PC-3 (cell line): Measurements from ENCODE around the gene NAALADL1. TPM values are rescaled to one million over a fixed set of nuclear protein-coding genes. Genes with fewer than 3 reads are reported as not detected.

Source experiments
- ATAC-seq: fragments of 200-7000 bp; cut with Tn5 transposase; 2 replicates; pipeline ENCODE4 v1.9.1; 2020; ENCODE audit warnings: mild to moderate bottlenecking, moderate library complexity
- BruUV-seq: library from RNA; stranded (reverse); fragments of 400-500 nt; replicated peaks from 2 replicates; lab custom pipeline; 2021; lab: Mats Ljungman, UMichigan
- CTCF ChIA-PET: fragments of 300-600 bp; sonication (Branson Sonifier 250); formaldehyde crosslinking; loops from one replicate; lab custom pipeline; 2022; ENCODE audit warnings: antibody characterized with exemption; lab: Charles Lee
- POLR2A ChIA-PET: fragments of 300-600 bp; sonication (Branson Sonifier 250); formaldehyde crosslinking; loops from one replicate; lab custom pipeline; 2022; ENCODE audit warnings: antibody characterized with exemption; ENCODE audit not compliant: unreplicated experiment; lab: Charles Lee
- DNase-seq: peaks from one replicate; pipeline ENCODE4 v3.0.0-alpha.2; 2015
- H2AFZ ChIP-seq: fragments of 300-600 bp; sonication (generic); 2 replicates; pipeline ENCODE4 v1.6.0; 2016; ENCODE audit warnings: antibody characterized with exemption, low read length
- H3F3A ChIP-seq: fragments of 300-600 bp; sonication (generic); one replicate; pipeline ENCODE4 v1.6.0; 2017; ENCODE audit warnings: antibody characterized with exemption, low read length, control low read depth, mild to moderate bottlenecking; ENCODE audit not compliant: unreplicated experiment
- H3K27ac ChIP-seq: fragments of 300-600 bp; sonication (generic); 2 replicates; pipeline ENCODE4 v1.5.1; 2016; ENCODE audit warnings: mild to moderate bottlenecking, low read length
- H3K27me3 ChIP-seq: fragments of 300-600 bp; sonication (generic); 2 replicates; pipeline ENCODE4 v1.6.1; 2016; ENCODE audit warnings: low read length, mixed read lengths
- H3K36me3 ChIP-seq: fragments of 300-600 bp; sonication (generic); 2 replicates; pipeline ENCODE4 v1.6.1; 2016; ENCODE audit warnings: low read depth, mixed run types, low read length, mixed read lengths
- H3K4me1 ChIP-seq: fragments of 300-600 bp; sonication (generic); 2 replicates; pipeline ENCODE4 v1.5.1; 2016; ENCODE audit warnings: low read length; ENCODE audit not compliant: insufficient read depth
- H3K4me2 ChIP-seq: fragments of 300-600 bp; sonication (generic); 2 replicates; pipeline ENCODE4 v1.6.0; 2016; ENCODE audit warnings: low read length
- H3K4me3 ChIP-seq: fragments of 300-600 bp; sonication (generic); 2 replicates; pipeline ENCODE4 v1.5.1; 2016; ENCODE audit warnings: mild to moderate bottlenecking, low read length, mixed read lengths
- H3K79me2 ChIP-seq: fragments of 300-600 bp; sonication (generic); 2 replicates; pipeline ENCODE4 v1.6.1; 2017; ENCODE audit warnings: low read length, mixed read lengths
- H3K9ac ChIP-seq: fragments of 300-600 bp; sonication (generic); 2 replicates; pipeline ENCODE4 v1.6.0; 2016; ENCODE audit warnings: mild to moderate bottlenecking, low read length
- H3K9me2 ChIP-seq: fragments of 300-600 bp; sonication (generic); replicated peaks from 2 replicates; pipeline ENCODE4 v1.6.1; 2016; ENCODE audit warnings: mixed run types, low read length, mixed read lengths
- H3K9me3 ChIP-seq: fragments of 300-600 bp; sonication (generic); 2 replicates; pipeline ENCODE4 v1.6.1; 2016; ENCODE audit warnings: low read length, mixed read lengths
- H4K20me1 ChIP-seq: fragments of 300-600 bp; sonication (generic); 2 replicates; pipeline ENCODE4 v1.6.1; 2016; ENCODE audit warnings: low read length, mixed read lengths
- EZH2 ChIP-seq: fragments of 300-600 bp; sonication (generic); IDR thresholded peaks from one replicate; pipeline ENCODE4 v1.6.1; 2017; ENCODE audit warnings: antibody characterized with exemption, mild to moderate bottlenecking, low read length; ENCODE audit not compliant: unreplicated experiment
- EZH2phosphoT487 ChIP-seq: fragments of 300-600 bp; sonication (generic); IDR thresholded peaks from 2 replicates; pipeline ENCODE4 v1.6.1; 2018; ENCODE audit warnings: mild to moderate bottlenecking, antibody characterized with exemption, low read length, borderline replicate concordance
- intact Hi-C: fragments of 100-400 bp; cut with micrococcal nuclease; formaldehyde crosslinking; loops from 2 replicates; pipeline ENCODE4 v1.9.0; 2023
- total RNA-seq: library from RNA; depleted of rRNA; stranded (reverse); fragments of >200 nt; gene quantifications from 2 replicates; pipeline ENCODE4 v1.2.3, GENCODE V29; 2014
- TF ChIP-seq, protein P1 (sequence below): fragments of 300-600 bp; sonication (generic); conservative IDR thresholded peaks from 2 replicates; pipeline ENCODE4 v1.5.1; 2017; ENCODE audit warnings: antibody characterized with exemption, low read depth, mild to moderate bottlenecking, low read length

NAALADL1 gene
- total RNA-seq, 1 experiment from 2014 or later, result 0.47 TPM

DNA sequence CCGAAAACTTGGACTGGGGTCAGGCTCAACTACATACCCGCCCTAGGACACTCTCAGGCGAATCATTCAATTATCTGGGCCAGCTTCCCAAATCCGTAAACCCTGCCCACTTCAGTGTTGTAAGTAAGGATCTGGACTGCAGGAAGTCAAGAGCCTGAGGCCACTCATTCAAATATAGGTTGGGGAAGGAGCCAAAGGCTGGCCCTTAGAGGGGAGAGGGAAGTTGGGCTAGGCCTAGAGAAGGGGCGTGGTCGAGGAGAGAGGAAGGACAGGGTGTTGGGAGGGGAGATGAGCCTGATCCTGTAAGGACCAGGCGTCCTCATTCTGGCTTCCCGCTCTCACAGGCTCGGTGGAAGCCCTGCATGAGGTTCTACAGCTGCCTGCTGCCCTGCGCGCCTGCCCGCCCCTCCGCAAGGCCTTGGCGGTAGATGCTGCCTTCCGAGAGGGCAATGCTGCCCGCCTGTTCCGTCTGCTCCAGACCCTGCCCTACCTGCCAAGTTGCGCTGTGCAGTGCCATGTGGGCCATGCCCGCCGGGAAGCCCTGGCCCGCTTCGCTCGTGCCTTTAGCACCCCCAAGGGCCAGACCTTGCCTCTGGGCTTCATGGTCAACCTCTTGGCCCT, 14.4 kb downstream of the NAALADL1 start:
- H3K9me3 ChIP-seq, result no peaks in the 10 kb centered on the region
- ATAC-seq (peak; percentile 9), DNase-seq (peak; percentile 84)
- no peak overlapping the region for H3K9ac ChIP-seq
- H3K27me3 ChIP-seq, result no peaks in the 10 kb centered on the region
- peak overlapping the region; percentile 97; the same call in 1 of the 2 replicates for H3K4me3 ChIP-seq
- H3F3A ChIP-seq, result peaks cover 3% of the 10 kb centered on the region
- ChIA-PET POLR2A (no interaction called here), CTCF (no interaction called here)
- peak overlapping the region; percentile 43 for H3K27ac ChIP-seq
- TF ChIP-seq, protein P1, sequence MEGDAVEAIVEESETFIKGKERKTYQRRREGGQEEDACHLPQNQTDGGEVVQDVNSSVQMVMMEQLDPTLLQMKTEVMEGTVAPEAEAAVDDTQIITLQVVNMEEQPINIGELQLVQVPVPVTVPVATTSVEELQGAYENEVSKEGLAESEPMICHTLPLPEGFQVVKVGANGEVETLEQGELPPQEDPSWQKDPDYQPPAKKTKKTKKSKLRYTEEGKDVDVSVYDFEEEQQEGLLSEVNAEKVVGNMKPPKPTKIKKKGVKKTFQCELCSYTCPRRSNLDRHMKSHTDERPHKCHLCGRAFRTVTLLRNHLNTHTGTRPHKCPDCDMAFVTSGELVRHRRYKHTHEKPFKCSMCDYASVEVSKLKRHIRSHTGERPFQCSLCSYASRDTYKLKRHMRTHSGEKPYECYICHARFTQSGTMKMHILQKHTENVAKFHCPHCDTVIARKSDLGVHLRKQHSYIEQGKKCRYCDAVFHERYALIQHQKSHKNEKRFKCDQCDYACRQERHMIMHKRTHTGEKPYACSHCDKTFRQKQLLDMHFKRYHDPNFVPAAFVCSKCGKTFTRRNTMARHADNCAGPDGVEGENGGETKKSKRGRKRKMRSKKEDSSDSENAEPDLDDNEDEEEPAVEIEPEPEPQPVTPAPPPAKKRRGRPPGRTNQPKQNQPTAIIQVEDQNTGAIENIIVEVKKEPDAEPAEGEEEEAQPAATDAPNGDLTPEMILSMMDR, result no peak
- no TSS peak for BruUV-seq
- peak overlapping the region; percentile 98 for H3K4me2 ChIP-seq
- H4K20me1 ChIP-seq, result peaks cover 5% of the 10 kb centered on the region; the same call in 1 of the 2 replicates
- no peaks in the 10 kb centered on the region for H3K9me2 ChIP-seq
- peaks cover 16% of the 10 kb centered on the region for H3K36me3 ChIP-seq
- intact Hi-C loops, result loop anchor here (2.0 kb wide), 1 partner anchor 41 kb away; the partner anchor contains the start of genes CDCA5 and ZFPL1
- H3K79me2 ChIP-seq, result peaks cover 35% of the 10 kb centered on the region
- H3K4me1 ChIP-seq, result peaks cover 35% of the 10 kb centered on the region
- H2AFZ ChIP-seq, result no peak overlapping the region

DNA sequence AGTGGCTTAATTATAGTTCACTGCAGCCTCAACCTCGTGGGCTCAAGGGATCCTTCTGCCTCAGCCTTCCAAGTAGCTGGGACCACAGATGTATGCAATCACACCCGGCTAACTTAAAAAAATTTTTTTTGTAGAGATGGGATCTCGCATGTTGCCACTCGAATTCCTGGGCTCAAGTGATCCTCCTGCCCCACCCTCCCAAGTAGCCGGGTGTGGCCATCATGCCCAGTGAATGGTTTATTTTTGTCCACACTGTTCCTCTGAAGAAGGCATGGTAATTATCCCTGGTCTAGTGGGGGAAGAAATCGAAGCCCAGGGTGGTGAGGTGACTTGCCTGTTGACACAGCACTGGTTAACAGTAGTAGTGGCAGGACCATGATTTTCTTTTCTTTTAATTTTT, 15.5 kb downstream of the NAALADL1 start:
- Histone ChIP-seq H3K9me3 (no peaks in the 10 kb centered on the region), H3K79me2 (peaks cover 35% of the 10 kb centered on the region), H2AFZ (no peak overlapping the region), H3K27ac (peak overlapping the region; percentile 43), H3K36me3 (peaks cover 16% of the 10 kb centered on the region), H3K9ac (0 out of 2 replicates have a peak overlapping the region, but pooled peaks have one; percentile 85), H3K4me1 (peaks cover 35% of the 10 kb centered on the region), H3F3A (peaks cover 3% of the 10 kb centered on the region), H3K9me2 (no peaks in the 10 kb centered on the region), H3K4me2 (peak overlapping the region; percentile 98), H3K4me3 (peak overlapping the region; percentile 97), H3K27me3 (no peaks in the 10 kb centered on the region), H4K20me1 (peaks cover 5% of the 10 kb centered on the region; the same call in 1 of the 2 replicates)
- DNase-seq (peak; percentile 38), ATAC-seq (no peak)
- ChIA-PET POLR2A (no interaction called here), CTCF (no interaction called here)
- no TSS peak for BruUV-seq
- intact Hi-C loops, result loop anchor here (2.0 kb wide), 1 partner anchor 42 kb away; the partner anchor contains the start of genes CDCA5 and ZFPL1
- no peak for TF ChIP-seq EZH2phosphoT487

DNA sequence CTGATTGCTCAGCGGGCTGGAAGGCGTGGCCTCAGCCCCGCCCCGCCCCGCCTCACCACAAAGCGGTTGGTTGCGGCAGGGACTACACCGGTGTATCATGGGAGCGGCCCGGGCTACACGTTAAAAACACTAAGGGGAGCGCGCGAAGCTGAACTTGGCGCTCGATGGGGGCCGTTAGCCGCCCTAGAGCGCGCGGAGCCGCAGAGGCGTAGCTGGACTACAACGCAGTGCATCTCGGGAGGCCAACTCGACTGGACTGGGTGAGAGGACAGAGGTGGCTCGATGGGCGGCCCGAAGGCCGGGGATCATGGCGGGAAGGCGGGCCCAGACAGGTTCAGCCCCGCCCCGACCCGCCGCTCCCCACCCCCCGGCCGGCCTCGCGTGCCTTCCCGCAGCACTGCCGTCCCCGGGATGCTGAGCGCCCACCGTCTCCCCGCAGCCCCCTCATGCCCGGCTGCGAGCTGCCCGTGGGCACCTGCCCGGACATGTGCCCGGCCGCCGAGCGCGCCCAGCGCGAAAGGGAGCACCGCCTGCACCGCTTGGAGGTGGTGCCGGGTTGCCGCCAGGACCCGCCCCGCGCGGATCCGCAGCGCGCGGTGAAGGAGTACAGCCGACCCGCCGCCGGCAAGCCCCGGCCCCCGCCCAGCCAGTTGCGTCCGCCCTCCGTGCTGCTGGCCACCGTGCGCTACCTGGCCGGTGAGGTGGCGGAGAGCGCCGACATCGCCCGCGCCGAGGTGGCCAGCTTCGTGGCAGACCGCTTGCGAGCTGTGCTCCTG, 17.3 kb downstream of the NAALADL1 start, which contains the start of gene SAC3D1:
SAC3D1 (plus strand) TSS at position 364 of the 776 bp plus-strand sequence; CDS start at position 447, 83 bp downstream.
- Histone ChIP-seq H3K9me3 (no peaks in the 10 kb centered on the region), H3K9ac (peak within 1 kb of the TSS; percentile 85), H3F3A (peaks cover 3% of the 10 kb centered on the region), H3K4me1 (peaks cover 35% of the 10 kb centered on the region), H3K4me2 (peak within 1 kb of the TSS; percentile 98), H4K20me1 (peaks cover 5% of the 10 kb centered on the region; the same call in 1 of the 2 replicates), H3K27me3 (no peaks in the 10 kb centered on the region), H3K79me2 (peaks cover 35% of the 10 kb centered on the region), H3K36me3 (peaks cover 16% of the 10 kb centered on the region), H3K9me2 (no peaks in the 10 kb centered on the region), H2AFZ (peak within 1 kb of the TSS; percentile 86), H3K4me3 (peak within 1 kb of the TSS; percentile 97), H3K27ac (peak within 1 kb of the TSS; percentile 87)
- ATAC-seq (peak; percentile 89), DNase-seq (peak; percentile 99)
- no TSS peak for BruUV-seq
- POLR2A ChIA-PET, result interaction anchor here (0.5 to 0.6 kb wide), 2 partner anchors 28 to 141 kb away, joined by 4 to 19 read pairs; no protein-coding TSS in a partner anchor
- CTCF ChIA-PET, result interaction anchor here (1.1 kb wide), 1 partner anchor 72 kb away, joined by 3 read pairs; no protein-coding TSS in a partner anchor
- TF ChIP-seq EZH2phosphoT487 (no peak), EZH2 (no peak)
- TF ChIP-seq, protein P1, result no peak
- intact Hi-C loops, result loop anchor here (1.0 kb wide), 1 partner anchor 14 kb away; the partner anchor contains the start of gene SNX15
